ENCODE data around the gene RAD51B.

GRCh38 chr14:68314642-68315041 lies 495.1 kb downstream of the RAD51B start:
- TF ChIP-seq POLR2AphosphoS5 (IDR thresholded peaks at IDR 0.05; ENCODE audit: insufficient read depth in 1 of 2, low read depth in 1 of 2) (no peak), CTCF (IDR thresholded peaks at IDR 0.05) (no peak), POLR2A (IDR thresholded peaks at IDR 0.05) (no peak)

All from vagina (tissue), 2 donors.